ENCODE data around the gene MACROD2.

MACROD2 gene

GRCh38 chr20:14599613-14600012 lies 604.3 kb downstream of the MACROD2 start:
- ChIA-PET POLR2A (no interaction called here), CTCF (interaction anchor here (0.9 to 1.3 kb wide), 3 partner anchors 9 to 20 kb away, joined by 3 to 4 read pairs (median 3); no protein-coding TSS in a partner anchor)
- no peak for DNase-seq (ENCODE audit: extremely low spot score)
- TF ChIP-seq CTCF (IDR thresholded peaks at IDR 0.05; ENCODE audit: control extremely low read depth, extremely low read depth, low read depth, missing control alignments): no peak

GRCh38 chr20:14600527-14600926 lies 605.2 kb downstream of the MACROD2 start:
- POLR2A ChIA-PET: no interaction called here
- CTCF ChIA-PET: interaction anchor here (0.9 to 1.3 kb wide), 4 partner anchors 10 to 19 kb away, joined by 3 to 4 read pairs (median 3); no protein-coding TSS in a partner anchor

GRCh38 chr20:14604143-14604542 lies 608.8 kb downstream of the MACROD2 start:
- ChIA-PET CTCF (no interaction called here), POLR2A (no interaction called here)
- TF ChIP-seq CTCF (IDR thresholded peaks at IDR 0.05; ENCODE audit: control extremely low read depth, extremely low read depth, low read depth, missing control alignments): no peak
- no peak for DNase-seq (ENCODE audit: extremely low spot score)

More at GRCh38 chr20:14600527-14600926, 605.2 kb downstream of the MACROD2 start:
- DNase-seq (ENCODE audit: extremely low spot score): no peak
- TF ChIP-seq CTCF (IDR thresholded peaks at IDR 0.05; ENCODE audit: control extremely low read depth, extremely low read depth, low read depth, missing control alignments): no peak

GRCh38 chr20:14609328-14610221 lies 614.3 kb downstream of the MACROD2 start:
- POLR2A ChIA-PET: no interaction called here
- CTCF ChIA-PET: no interaction called here
- DNase-seq (ENCODE audit: extremely low spot score): no peak
- TF ChIP-seq CTCF (IDR thresholded peaks at IDR 0.05; ENCODE audit: control extremely low read depth, extremely low read depth, low read depth, missing control alignments): no peak

- TF ChIP-seq CTCF (IDR thresholded peaks at IDR 0.05; ENCODE audit: control extremely low read depth, extremely low read depth, low read depth, missing control alignments): no peak
- ChIA-PET POLR2A (no interaction called here), CTCF (no interaction called here)
- DNase-seq (ENCODE audit: extremely low spot score): no peak
Observed at GRCh38 chr20:14611479-14611878, 616.2 kb downstream of the MACROD2 start.

GRCh38 chr20:14612391-14612790 lies 617.1 kb downstream of the MACROD2 start:
- DNase-seq (ENCODE audit: extremely low spot score): no peak
- POLR2A ChIA-PET: no interaction called here
- CTCF ChIA-PET: no interaction called here
- no peak for TF ChIP-seq CTCF (IDR thresholded peaks at IDR 0.05; ENCODE audit: control extremely low read depth, extremely low read depth, low read depth, missing control alignments)
